SH-SY5Y (cell line): ENCODE results near the gene RFC5.

Source experiments
- GATA2 ChIP-seq: IDR thresholded peaks from 2 replicates; pipeline ENCODE4 v1.6.1; 2011; ENCODE audit warnings: mild to moderate bottlenecking, low read depth, low read length
- GATA3 ChIP-seq: IDR thresholded peaks from 2 replicates; pipeline ENCODE4 v1.6.1; 2011; ENCODE audit warnings: low read depth, mild to moderate bottlenecking, low read length, moderate library complexity

- no peak for TF ChIP-seq GATA2
- TF ChIP-seq GATA3 = no peak
Measured at GRCh38 chr12:117977373-117977772, 39.1 kb upstream of the RFC5 start.
